K562 (cell line): ENCODE results near the gene TSPAN18. TPM values are rescaled to one million over a fixed set of nuclear protein-coding genes. Genes with fewer than 3 reads are reported as not detected.

ENCODE experiments used
- ATAC-seq: fragments of 200-7000 bp; cut with Tn5 transposase; 3 replicates; pipeline ENCODE4 v1.9.1; 2020; ENCODE audit warnings: moderate library complexity
- BruUV-seq: library from RNA; stranded (reverse); fragments of 400-500 nt; replicated peaks from 2 replicates; lab custom pipeline; 2021; lab: Mats Ljungman, UMichigan
- CTCF ChIA-PET: fragments of 300-600 bp; formaldehyde crosslinking; extraction: SDS; loops from one replicate; lab custom pipeline; 2021; ENCODE audit warnings: low intra/inter-chr PET ratio; lab: Yijun Ruan, JAX
- POLR2A ChIA-PET: fragments of 300-600, 350-650 bp; sonication (Branson Sonifier 250); formaldehyde crosslinking; extraction: SDS; loops from one replicate; lab custom pipeline; 2021; ENCODE audit warnings: antibody characterized with exemption, inconsistent platforms; lab: Yijun Ruan, JAX
- DNase-seq, 4 experiments: peaks; one replicate each; pipeline versions ENCODE4 v3.0.0 to v3.0.0-alpha.2; 2011 to 2018; ENCODE audit warnings: low spot score in 3 of 4, mixed read lengths in 3 of 4; ENCODE audit errors: extremely low read depth in 1 of 4
- FAIRE-seq: peaks from 2 replicates; lab custom pipeline; 2011; peaks lifted over from hg19 to GRCh38; lab: Jason Lieb, UNC
- H2AFZ ChIP-seq: 2 replicates; pipeline ENCODE4 v1.6.0; 2011; ENCODE audit warnings: low read depth, low read length, control low read depth, inconsistent platforms
- H3K27ac ChIP-seq: fragments of 200-600 bp; 3 replicates; pipeline ENCODE4 v1.8.0; 2011; ENCODE audit warnings: low read depth, mild to moderate bottlenecking, control low read depth, inconsistent platforms, low read length, moderate library complexity, mixed read lengths; ENCODE audit errors: extremely low read depth
- H3K27me3 ChIP-seq, 2 experiments: fragments of 300-600 bp in 1 of 2; 2 replicates in 1 of 2; 3 replicates in 1 of 2; pipeline versions ENCODE4 v1.6.0 to v1.8.0; 2011; ENCODE audit warnings: inconsistent platforms in 2 of 2, low read length in 2 of 2, mild to moderate bottlenecking in 1 of 2, mixed read lengths in 1 of 2, moderate library complexity in 1 of 2; ENCODE audit not compliant: control insufficient read depth in 2 of 2, insufficient read depth in 2 of 2
- H3K36me3 ChIP-seq: fragments of 300-600 bp; 3 replicates; pipeline ENCODE4 v1.8.0; 2011; ENCODE audit warnings: mild to moderate bottlenecking, low read length, inconsistent platforms; ENCODE audit not compliant: control insufficient read depth, insufficient read depth
- H3K4me1 ChIP-seq, 2 experiments: fragments of 200-600 bp in 1 of 2; replicated peaks in 1 of 2; 2 replicates in 1 of 2; 3 replicates in 1 of 2; pipeline versions ENCODE4 v1.5.1 to v1.8.0; 2011; ENCODE audit warnings: inconsistent platforms in 2 of 2, low read length in 2 of 2, mild to moderate bottlenecking in 1 of 2, mixed read lengths in 1 of 2, moderate library complexity in 1 of 2; ENCODE audit not compliant: control insufficient read depth in 2 of 2, insufficient read depth in 2 of 2
- H3K4me2 ChIP-seq: 2 replicates; pipeline ENCODE4 v1.6.1; 2011; ENCODE audit warnings: low read length, control low read depth, inconsistent platforms, mixed read lengths; ENCODE audit not compliant: insufficient read depth
- H3K4me3 ChIP-seq: fragments of 200-600 bp; sonication (generic), shearing (Covaris generic); 2 replicates; pipeline ENCODE4 v1.5.1; 2016; ENCODE audit warnings: control low read depth, inconsistent platforms
- H3K79me2 ChIP-seq: fragments of 200-600 bp; 3 replicates; pipeline ENCODE4 v1.8.0; 2011; ENCODE audit warnings: low read length, inconsistent platforms; ENCODE audit not compliant: control insufficient read depth, insufficient read depth
- H3K9ac ChIP-seq, 2 experiments: 2 replicates each; pipeline versions ENCODE4 v1.6.0 to v1.6.1; 2011; ENCODE audit warnings: low read depth in 2 of 2, low read length in 2 of 2, control low read depth in 1 of 2, inconsistent platforms in 1 of 2, mild to moderate bottlenecking in 1 of 2, mixed read lengths in 1 of 2; ENCODE audit not compliant: insufficient read depth in 1 of 2
- H3K9me1 ChIP-seq: one replicate; pipeline ENCODE4 v1.6.0; 2011; ENCODE audit warnings: inconsistent platforms, mild to moderate bottlenecking, low read length, moderate library complexity; ENCODE audit not compliant: control insufficient read depth, insufficient read depth
- H3K9me3 ChIP-seq: replicated peaks from 2 replicates; pipeline ENCODE4 v1.5.1; 2011; ENCODE audit warnings: low read depth, low read length, inconsistent platforms; ENCODE audit not compliant: control insufficient read depth, insufficient read depth
- H4K20me1 ChIP-seq: replicated peaks from 2 replicates; pipeline ENCODE4 v1.6.1; 2011; ENCODE audit warnings: low read length, inconsistent platforms, mixed read lengths; ENCODE audit not compliant: control insufficient read depth, insufficient read depth
- DMBX1 ChIP-seq: fragments of 250-450 bp; sonication (Bioruptor Pico); IDR thresholded peaks from 2 replicates; pipeline ENCODE4 v1.8.0; 2022; ENCODE audit warnings: inconsistent platforms, mild to moderate bottlenecking, moderate library complexity, borderline replicate concordance
- E2F6 ChIP-seq, 2 experiments: IDR thresholded peaks; 2 replicates each; pipeline ENCODE4 v1.6.1; 2011; ENCODE audit warnings: borderline replicate concordance in 1 of 2, control low read depth in 1 of 2, low read depth in 1 of 2, low read length in 1 of 2, mild to moderate bottlenecking in 1 of 2, mixed read lengths in 1 of 2, moderate library complexity in 1 of 2; ENCODE audit not compliant: insufficient read depth in 1 of 2, insufficient read length in 1 of 2, poor library complexity in 1 of 2, severe bottlenecking in 1 of 2; ENCODE audit errors: extremely low read depth in 1 of 2
- GABPB2 ChIP-seq: fragments of 250-450 bp; sonication (Bioruptor Pico); conservative IDR thresholded peaks from 2 replicates; pipeline ENCODE4 v1.5.1; 2021; ENCODE audit warnings: mild to moderate bottlenecking
- ILF3 ChIP-seq: fragments of 450-650 bp; IDR thresholded peaks from 2 replicates; pipeline ENCODE4 v1.6.1; 2018; ENCODE audit warnings: antibody characterized with exemption, mild to moderate bottlenecking, moderate library complexity, borderline replicate concordance
- NR0B1 ChIP-seq: fragments of 450-650 bp; IDR thresholded peaks from one replicate; pipeline ENCODE4 v1.6.1; 2018; ENCODE audit warnings: mild to moderate bottlenecking, moderate library complexity; ENCODE audit not compliant: partially characterized antibody
- SAFB2 ChIP-seq: fragments of 200-400 bp; formaldehyde crosslinking; IDR thresholded peaks from 2 replicates; pipeline ENCODE4 v1.6.1; 2018; ENCODE audit warnings: borderline replicate concordance, low read length, low read depth, moderate library complexity; ENCODE audit not compliant: severe bottlenecking
- YBX1 ChIP-seq: fragments of 450-650 bp; IDR thresholded peaks from 2 replicates; pipeline ENCODE4 v1.7.1; 2016; ENCODE audit warnings: mild to moderate bottlenecking
- ZFP36 ChIP-seq: fragments of 150-350 bp; IDR thresholded peaks from 2 replicates; pipeline ENCODE4 v1.6.1; 2018; ENCODE audit warnings: low read length, low read depth; ENCODE audit not compliant: partially characterized antibody
- WGBS: fragments of 100-300 bp; shearing (Covaris generic); methylation state at CpG from one replicate; pipeline ENCODE4 v1.1.6; 2016; ENCODE audit warnings: low coverage, mixed read lengths; ENCODE audit not compliant: insufficient coverage; ENCODE audit errors: missing lambda C conversion rate; 5-methylcytosine and 5-hydroxymethylcytosine counted together
- in situ Hi-C: fragments of 300-500 bp; cut with MboI; formaldehyde crosslinking; loops from 4 replicates; pipeline ENCODE4 v1.15.0; 2018; ENCODE audit warnings: inconsistent platforms, mixed read lengths
- intact Hi-C: fragments of 100-400 bp; cut with micrococcal nuclease; formaldehyde crosslinking; loops from 2 replicates; pipeline ENCODE4 v1.14.2; 2022
- polyA plus RNA-seq, 8 experiments: library from polyadenylated mRNA; depleted of rRNA in 4 of 8; stranded (reverse) in 5 of 8; unstranded in 3 of 8; fragments of >200 nt; fragmentation: Nextera tagmentation in 2 of 8; fragmentation: Illumina TruSeq in 1 of 8; extraction: Ambion mirVana in 2 of 8; extraction: Trizol in 1 of 8; gene quantifications; 2 replicates each; pipeline versions ENCODE4 v1.2.1 to v1.2.3, GENCODE V29; 2011 to 2014; ENCODE audit warnings: inconsistent platforms in 1 of 8, missing spikeins in 1 of 8
- total RNA-seq, 7 experiments: library from RNA; depleted of rRNA in 6 of 7; stranded (reverse); fragments of >200 nt in 6 of 7; fragmentation: Illumina TruSeq in 2 of 7; extraction: Trizol in 2 of 7; gene quantifications; 2 replicates each; pipeline versions ENCODE4 v1.2.1 to v1.2.3, GENCODE V29; 2011 to 2021; ENCODE audit warnings: low replicate concordance in 1 of 7
- TF ChIP-seq, protein P1 (sequence below): sonication (generic); formaldehyde crosslinking; IDR thresholded peaks from 2 replicates; pipeline ENCODE4 v1.8.0; 2022; ENCODE audit warnings: mild to moderate bottlenecking, missing genetic modification reagents, borderline replicate concordance

TSPAN18 gene
- total and polyA plus RNA-seq, 9 of the 15 experiments (the other 6 are each of a cell fraction or from before 2014, with no cell fraction given) = 0.17 to 0.35 (median 0.22) TPM; not detected in 4

DNA sequence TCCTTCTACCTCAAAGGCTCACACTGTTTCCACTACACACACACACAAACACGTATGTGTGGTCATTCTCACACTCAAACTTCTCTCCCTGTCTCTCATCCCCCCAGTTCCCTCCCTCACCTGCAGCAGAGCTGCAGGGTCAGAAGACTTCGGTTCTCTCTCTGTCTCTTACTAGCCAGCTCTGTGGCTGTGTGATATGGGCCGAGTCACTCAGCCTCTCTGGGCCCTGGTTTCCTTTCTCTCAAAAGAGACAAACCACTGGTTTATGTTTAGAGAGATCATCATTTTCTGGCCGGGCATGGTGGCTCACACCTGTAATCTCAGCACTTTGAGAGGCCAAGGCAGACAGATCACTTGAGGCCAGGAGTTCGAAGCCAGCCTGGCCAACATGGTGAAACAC, 21.1 kb downstream of the TSPAN18 start:
- no peak overlapping the region for H3K9ac ChIP-seq
- no peaks in the 10 kb centered on the region for H3K79me2 ChIP-seq
- no peak for ATAC-seq
- no TSS peak for BruUV-seq
- no peaks in the 10 kb centered on the region for H3K36me3 ChIP-seq
- no peaks in the 10 kb centered on the region for H3K4me1 ChIP-seq
- 0% methylated on average over 5 of the region's 5 CpGs for WGBS
- TF ChIP-seq ZFP36 = peak; percentile 31
- no peak for TF ChIP-seq ILF3
- in situ Hi-C loops (no loop called here), intact Hi-C loops (no loop called here)
- H3K27me3 ChIP-seq = peaks cover 27 to 55% of the 10 kb centered on the region in 2 experiments; a peak in 4 of 5 replicates
- FAIRE-seq = no peak
- H3K27ac ChIP-seq = no peak overlapping the region
- POLR2A ChIA-PET = no interaction called here
- no peak overlapping the region for H3K4me2 ChIP-seq
- DNase-seq = no peak
- CTCF ChIA-PET = no interaction called here
- no peaks in the 10 kb centered on the region for H3K9me1 ChIP-seq
- H2AFZ ChIP-seq = no peak overlapping the region
- H3K4me3 ChIP-seq = no peak overlapping the region
- H4K20me1 ChIP-seq = no peaks in the 10 kb centered on the region
- no peaks in the 10 kb centered on the region for H3K9me3 ChIP-seq

GRCh38 chr11:44748606-44749005, 21.8 kb downstream of the TSPAN18 start:
- H3K9ac ChIP-seq = no peak overlapping the region
- in situ Hi-C loops = no loop called here
- ATAC-seq = no peak
- peaks cover 25 to 54% of the 10 kb centered on the region in 2 experiments; a peak in 4 of 5 replicates for H3K27me3 ChIP-seq
- ChIA-PET CTCF (no interaction called here), POLR2A (interaction anchor here (0.5 to 1.5 kb wide), 2 partner anchors 9 to 13 kb away, joined by 4 read pairs; no protein-coding TSS in a partner anchor)
- WGBS = 8% methylated on average over 8 of the region's 8 CpGs
- H3K4me1 ChIP-seq = no peaks in the 10 kb centered on the region
- H4K20me1 ChIP-seq = peaks cover 4% of the 10 kb centered on the region; the same call in 1 of the 2 replicates
- intact Hi-C loops = no loop called here
- no peaks in the 10 kb centered on the region for H3K9me3 ChIP-seq
- no peak overlapping the region for H3K4me3 ChIP-seq
- H2AFZ ChIP-seq = no peak overlapping the region
- no peak overlapping the region for H3K27ac ChIP-seq
- H3K9me1 ChIP-seq = no peaks in the 10 kb centered on the region
- H3K79me2 ChIP-seq = no peaks in the 10 kb centered on the region
- BruUV-seq = no TSS peak
- H3K4me2 ChIP-seq = no peak overlapping the region
- FAIRE-seq = no peak
- no peaks in the 10 kb centered on the region for H3K36me3 ChIP-seq
- DNase-seq = no peak
- TF ChIP-seq E2F6 (IDR thresholded peaks at IDR 0.05; ENCODE audit: borderline replicate concordance in 1 of 2, extremely low read depth in 1 of 2, insufficient read depth in 1 of 2, insufficient read length in 1 of 2, low read depth in 1 of 2, low read length in 1 of 2, poor library complexity in 1 of 2, severe bottlenecking in 1 of 2) = no peak
- TF ChIP-seq NR0B1 = no peak
- no peak for TF ChIP-seq SAFB2
- TF ChIP-seq, protein P1, sequence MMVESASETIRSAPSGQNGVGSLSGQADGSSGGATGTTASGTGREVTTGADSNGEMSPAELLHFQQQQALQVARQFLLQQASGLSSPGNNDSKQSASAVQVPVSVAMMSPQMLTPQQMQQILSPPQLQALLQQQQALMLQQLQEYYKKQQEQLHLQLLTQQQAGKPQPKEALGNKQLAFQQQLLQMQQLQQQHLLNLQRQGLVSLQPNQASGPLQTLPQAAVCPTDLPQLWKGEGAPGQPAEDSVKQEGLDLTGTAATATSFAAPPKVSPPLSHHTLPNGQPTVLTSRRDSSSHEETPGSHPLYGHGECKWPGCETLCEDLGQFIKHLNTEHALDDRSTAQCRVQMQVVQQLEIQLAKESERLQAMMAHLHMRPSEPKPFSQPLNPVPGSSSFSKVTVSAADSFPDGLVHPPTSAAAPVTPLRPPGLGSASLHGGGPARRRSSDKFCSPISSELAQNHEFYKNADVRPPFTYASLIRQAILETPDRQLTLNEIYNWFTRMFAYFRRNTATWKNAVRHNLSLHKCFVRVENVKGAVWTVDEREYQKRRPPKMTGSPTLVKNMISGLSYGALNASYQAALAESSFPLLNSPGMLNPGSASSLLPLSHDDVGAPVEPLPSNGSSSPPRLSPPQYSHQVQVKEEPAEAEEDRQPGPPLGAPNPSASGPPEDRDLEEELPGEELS (CRISPR knock-in tag) = no peak
- no peak for TF ChIP-seq YBX1
- TF ChIP-seq DMBX1 (CRISPR knock-in tag) = no peak
- TF ChIP-seq GABPB2 (CRISPR knock-in tag) = no peak
